GM21529 (cell line): Measurements from ENCODE around the gene TLCD1.

ENCODE experiments used
- ATAC-seq: cut with Tn5 transposase; IDR thresholded peaks from one replicate; pipeline ENCODE4 v1.9.1; 2021; ENCODE audit not compliant: unreplicated experiment

Gene TLCD1

DNA sequence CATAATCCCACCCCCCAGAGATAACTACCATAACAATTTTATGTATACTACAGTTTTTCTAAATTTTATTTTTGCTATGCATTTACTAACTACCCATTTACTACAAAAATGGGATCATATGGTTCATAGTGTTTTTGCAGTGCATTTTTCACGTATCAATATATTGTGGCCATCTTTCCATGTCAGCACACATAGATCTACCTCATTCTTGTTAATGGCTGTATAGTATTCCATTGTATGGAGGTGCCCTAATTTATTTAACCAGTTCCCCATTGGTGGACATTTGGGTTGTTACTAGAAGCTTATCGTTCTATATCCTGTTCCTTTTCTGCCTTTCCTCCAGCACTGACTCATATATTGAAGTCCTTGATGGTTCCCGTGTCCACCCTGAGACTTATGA, 37.0 kb downstream of the TLCD1 start:
- no peak for ATAC-seq

DNA sequence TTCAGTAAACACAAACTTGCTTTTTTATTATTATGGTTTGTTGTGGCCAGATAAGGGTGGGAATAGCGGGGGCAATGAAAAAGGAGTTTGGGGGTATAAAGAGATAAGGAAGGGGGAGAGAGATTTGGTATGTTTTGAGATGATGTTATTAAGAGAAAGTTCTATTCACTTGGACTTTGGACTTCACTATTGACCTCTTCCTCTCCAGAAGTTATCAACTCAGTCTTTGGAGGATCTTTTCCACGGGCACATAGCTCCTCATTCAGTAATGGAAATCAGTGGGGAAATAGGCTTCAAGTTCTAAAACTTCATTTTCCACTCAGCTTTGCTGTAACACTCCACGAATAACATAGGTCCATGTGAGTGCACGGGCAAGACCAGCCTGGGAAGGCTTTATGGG, 37.6 kb downstream of the TLCD1 start:
- ATAC-seq = no peak

DNA sequence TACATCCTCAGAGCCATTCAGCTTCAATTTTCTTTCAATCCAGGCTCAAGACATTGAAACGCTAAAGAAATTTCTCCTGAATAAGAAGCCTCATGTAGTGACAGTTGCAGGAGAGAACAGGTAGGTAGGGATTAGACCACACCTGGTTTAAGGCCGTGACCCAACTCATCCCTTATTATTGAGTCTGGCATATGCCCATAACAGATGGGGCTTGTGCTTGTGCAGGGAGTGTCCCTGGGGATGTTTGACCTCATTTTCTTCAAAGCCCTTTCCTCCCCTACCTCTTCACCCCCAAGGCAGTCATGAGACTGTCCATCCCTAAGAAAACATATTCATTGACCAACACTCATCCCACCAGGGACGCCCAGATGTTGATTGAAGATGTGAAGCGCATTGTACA, 39.7 kb downstream of the TLCD1 start:
- no peak for ATAC-seq

DNA sequence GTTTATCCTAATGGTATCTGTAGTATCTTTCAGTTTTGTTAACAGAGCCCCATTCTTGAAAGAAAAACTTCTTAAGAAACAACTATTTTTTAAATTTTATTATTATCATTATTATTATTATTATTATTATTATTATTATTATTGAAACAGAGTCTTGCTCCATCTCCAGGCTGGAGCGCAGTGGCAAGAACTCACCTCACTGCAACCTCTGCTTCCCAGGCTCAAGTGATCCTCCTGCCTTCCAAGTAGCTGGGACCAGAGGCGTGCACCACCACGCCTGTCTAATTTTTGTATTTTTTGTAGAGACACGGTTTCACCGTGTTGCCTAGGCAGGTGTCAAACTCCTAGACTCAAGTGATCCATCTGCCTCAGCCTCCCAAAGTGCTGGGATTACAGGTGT, 40.7 kb downstream of the TLCD1 start:
- ATAC-seq = no peak

DNA sequence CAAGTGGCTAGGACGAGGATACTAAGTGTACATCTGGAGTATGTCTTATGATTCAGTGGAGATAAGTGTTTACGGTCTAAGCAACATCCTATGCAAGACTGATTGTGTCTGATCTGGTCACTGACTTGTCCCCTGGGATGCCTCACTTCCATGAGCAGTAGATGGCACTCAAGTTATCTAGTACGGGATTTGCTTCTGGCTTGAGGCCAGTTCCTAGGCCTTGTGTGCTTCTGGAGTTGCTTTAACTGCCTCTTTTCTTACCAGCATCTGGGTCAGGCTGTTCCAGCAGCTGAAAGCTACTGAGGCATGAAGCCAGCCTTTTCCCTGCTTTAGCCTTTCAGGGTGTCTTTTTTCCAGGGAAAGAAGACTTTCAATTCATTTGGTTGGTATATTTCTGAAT, 41.1 kb downstream of the TLCD1 start:
- no peak for ATAC-seq

DNA sequence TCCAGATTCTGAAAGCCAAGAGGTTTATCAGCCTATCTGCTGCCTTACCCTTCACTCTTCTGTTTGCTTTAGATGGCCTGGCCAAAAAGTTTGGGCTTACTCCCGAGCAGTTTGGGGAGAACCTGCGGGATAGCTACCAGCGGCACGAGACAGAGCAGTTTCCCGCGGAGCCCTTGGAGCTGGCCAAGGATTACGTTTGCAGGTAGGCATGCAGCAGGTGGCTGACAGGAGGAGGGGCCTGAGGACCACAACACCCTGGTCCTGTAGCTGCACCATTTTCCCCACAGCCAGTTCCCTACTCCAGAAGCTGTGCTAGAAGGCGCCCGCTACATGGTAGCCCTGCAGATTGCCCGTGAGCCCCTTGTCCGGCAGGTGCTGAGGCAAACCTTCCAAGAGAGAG, 43.4 kb downstream of the TLCD1 start:
- ATAC-seq = no peak

DNA sequence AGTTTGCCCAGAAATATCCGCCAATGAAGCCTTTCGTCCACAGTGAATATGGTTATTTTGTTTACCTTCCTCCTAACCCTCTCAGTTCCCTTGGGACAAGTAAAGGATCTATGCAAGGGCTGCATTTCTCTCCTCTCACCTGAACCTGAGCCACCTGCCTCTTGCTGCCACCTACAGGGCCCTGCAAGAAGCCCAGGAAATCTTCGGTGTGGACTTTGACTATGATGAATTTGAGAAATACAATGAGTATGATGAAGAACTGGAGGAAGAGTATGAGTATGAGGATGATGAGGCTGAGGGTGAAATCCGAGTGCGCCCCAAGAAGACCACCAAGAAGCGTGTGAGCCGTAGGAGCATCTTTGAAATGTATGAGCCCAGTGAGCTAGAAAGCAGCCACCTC, 50.1 kb downstream of the TLCD1 start:
- ATAC-seq = no peak

DNA sequence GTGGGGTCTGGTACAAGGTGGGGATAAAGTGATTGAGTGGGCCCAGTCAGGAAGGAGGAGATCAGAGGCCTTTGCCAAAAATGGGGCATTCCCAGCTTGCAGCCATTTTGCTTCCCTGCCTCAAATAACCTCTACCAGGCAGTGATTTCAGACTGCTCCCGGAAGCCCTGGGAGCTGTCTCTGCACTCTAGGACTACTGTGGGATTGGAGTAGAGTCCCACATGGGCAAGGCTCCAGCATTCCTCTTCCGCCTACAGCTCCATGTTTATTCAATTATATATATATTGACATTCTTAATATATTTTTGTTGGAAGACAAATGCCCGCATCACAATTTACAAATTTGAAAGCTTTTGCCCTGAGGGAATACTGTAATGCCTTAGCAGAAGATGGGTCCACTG, 50.5 kb downstream of the TLCD1 start:
- ATAC-seq = no peak
